GM19372 (cell line): Measurements from ENCODE around the gene NOC3L.
"Not testable (repeated sequence)": the region's sequence is repeated elsewhere in the genome, so short reads cannot be mapped to it uniquely, and the experiment has no call there.

ENCODE experiments used
- ATAC-seq: cut with Tn5 transposase; IDR thresholded peaks from one replicate; pipeline ENCODE4 v1.9.1; 2021; ENCODE audit warnings: mild to moderate bottlenecking, low read depth, moderate library complexity; ENCODE audit not compliant: unreplicated experiment

The NOC3L gene

GRCh38 chr10:94362360-94363250, at the start of gene NOC3L:
Gene NOC3L (minus strand): TSS chr10:94362939. CDS start chr10:94362838, 101 bp downstream.
- peak; percentile 100 for ATAC-seq

- ATAC-seq = no peak
Measured at GRCh38 chr10:94412449-94412848, 49.7 kb upstream of the NOC3L start.

- no peak for ATAC-seq
Measured at GRCh38 chr10:94411304-94411703, 48.6 kb upstream of the NOC3L start.

- ATAC-seq = no peak
Measured at GRCh38 chr10:94409021-94409657, 46.4 kb upstream of the NOC3L start.

GRCh38 chr10:94407668-94408067, 44.9 kb upstream of the NOC3L start:
- ATAC-seq = no peak

- no peak for ATAC-seq
Measured at GRCh38 chr10:94405406-94405805, 42.7 kb upstream of the NOC3L start.

GRCh38 chr10:94403380-94404213, 40.9 kb upstream of the NOC3L start:
- ATAC-seq = peak; percentile 54

GRCh38 chr10:94402843-94403379, 40.2 kb upstream of the NOC3L start:
- ATAC-seq = peak; percentile 16

GRCh38 chr10:94402204-94402842, 39.6 kb upstream of the NOC3L start, which contains the start of gene TBC1D12:
Gene TBC1D12 (plus strand): TSS chr10:94402541. CDS start chr10:94402614, 73 bp downstream.
- ATAC-seq = peak; percentile 64

GRCh38 chr10:94398762-94399161, 36.0 kb upstream of the NOC3L start:
- no peak for ATAC-seq

- no peak for ATAC-seq
Measured at GRCh38 chr10:94397549-94398370, 35.0 kb upstream of the NOC3L start.

GRCh38 chr10:94392117-94392516, 29.4 kb upstream of the NOC3L start:
- ATAC-seq = not testable (repeated sequence)

GRCh38 chr10:94385733-94386132, 23.0 kb upstream of the NOC3L start:
- not testable (repeated sequence) for ATAC-seq

GRCh38 chr10:94383530-94383929, 20.8 kb upstream of the NOC3L start:
- ATAC-seq = no peak

- no peak for ATAC-seq
Measured at GRCh38 chr10:94376865-94377264, 14.1 kb upstream of the NOC3L start.

- no peak for ATAC-seq
Measured at GRCh38 chr10:94375374-94375773, 12.6 kb upstream of the NOC3L start.

GRCh38 chr10:94370501-94370900, 7.8 kb upstream of the NOC3L start:
- no peak for ATAC-seq

GRCh38 chr10:94366382-94366781, 3.6 kb upstream of the NOC3L start:
- ATAC-seq = no peak

- ATAC-seq = no peak
Measured at GRCh38 chr10:94364482-94364881, 1.7 kb upstream of the NOC3L start.
